K562 (cell line): ENCODE measurements around the gene TRAF3. TPM values are rescaled to one million over a fixed set of nuclear protein-coding genes. Genes with fewer than 3 reads are reported as not detected.

Experiments used
- ATAC-seq: fragments of 200-7000 bp; cut with Tn5 transposase; 3 replicates; pipeline ENCODE4 v1.9.1; 2020; ENCODE audit warnings: moderate library complexity
- BruUV-seq: library from RNA; stranded (reverse); fragments of 400-500 nt; replicated peaks from 2 replicates; lab custom pipeline; 2021; lab: Mats Ljungman, UMichigan
- CTCF ChIA-PET: fragments of 300-600 bp; formaldehyde crosslinking; extraction: SDS; loops from one replicate; lab custom pipeline; 2021; ENCODE audit warnings: low intra/inter-chr PET ratio; lab: Yijun Ruan, JAX
- POLR2A ChIA-PET: fragments of 300-600, 350-650 bp; sonication (Branson Sonifier 250); formaldehyde crosslinking; extraction: SDS; loops from one replicate; lab custom pipeline; 2021; ENCODE audit warnings: antibody characterized with exemption, inconsistent platforms; lab: Yijun Ruan, JAX
- DNase-seq, 4 experiments: peaks; one replicate each; pipeline versions ENCODE4 v3.0.0 to v3.0.0-alpha.2; 2011 to 2018; ENCODE audit warnings: low spot score in 3 of 4, mixed read lengths in 3 of 4; ENCODE audit errors: extremely low read depth in 1 of 4
- FAIRE-seq: peaks from 2 replicates; lab custom pipeline; 2011; peaks lifted over from hg19 to GRCh38; lab: Jason Lieb, UNC
- H2AFZ ChIP-seq: 2 replicates; pipeline ENCODE4 v1.6.0; 2011; ENCODE audit warnings: low read depth, low read length, control low read depth, inconsistent platforms
- H3K27ac ChIP-seq: fragments of 200-600 bp; 3 replicates; pipeline ENCODE4 v1.8.0; 2011; ENCODE audit warnings: low read depth, mild to moderate bottlenecking, control low read depth, inconsistent platforms, low read length, moderate library complexity, mixed read lengths; ENCODE audit errors: extremely low read depth
- H3K27me3 ChIP-seq, 2 experiments: fragments of 300-600 bp in 1 of 2; 2 replicates in 1 of 2; 3 replicates in 1 of 2; pipeline versions ENCODE4 v1.6.0 to v1.8.0; 2011; ENCODE audit warnings: inconsistent platforms in 2 of 2, low read length in 2 of 2, mild to moderate bottlenecking in 1 of 2, mixed read lengths in 1 of 2, moderate library complexity in 1 of 2; ENCODE audit not compliant: control insufficient read depth in 2 of 2, insufficient read depth in 2 of 2
- H3K36me3 ChIP-seq: fragments of 300-600 bp; 3 replicates; pipeline ENCODE4 v1.8.0; 2011; ENCODE audit warnings: mild to moderate bottlenecking, low read length, inconsistent platforms; ENCODE audit not compliant: control insufficient read depth, insufficient read depth
- H3K4me1 ChIP-seq, 2 experiments: fragments of 200-600 bp in 1 of 2; replicated peaks in 1 of 2; 2 replicates in 1 of 2; 3 replicates in 1 of 2; pipeline versions ENCODE4 v1.5.1 to v1.8.0; 2011; ENCODE audit warnings: inconsistent platforms in 2 of 2, low read length in 2 of 2, mild to moderate bottlenecking in 1 of 2, mixed read lengths in 1 of 2, moderate library complexity in 1 of 2; ENCODE audit not compliant: control insufficient read depth in 2 of 2, insufficient read depth in 2 of 2
- H3K4me2 ChIP-seq: 2 replicates; pipeline ENCODE4 v1.6.1; 2011; ENCODE audit warnings: low read length, control low read depth, inconsistent platforms, mixed read lengths; ENCODE audit not compliant: insufficient read depth
- H3K4me3 ChIP-seq: fragments of 200-600 bp; sonication (generic), shearing (Covaris generic); 2 replicates; pipeline ENCODE4 v1.5.1; 2016; ENCODE audit warnings: control low read depth, inconsistent platforms
- H3K79me2 ChIP-seq: fragments of 200-600 bp; 3 replicates; pipeline ENCODE4 v1.8.0; 2011; ENCODE audit warnings: low read length, inconsistent platforms; ENCODE audit not compliant: control insufficient read depth, insufficient read depth
- H3K9ac ChIP-seq, 2 experiments: 2 replicates each; pipeline versions ENCODE4 v1.6.0 to v1.6.1; 2011; ENCODE audit warnings: low read depth in 2 of 2, low read length in 2 of 2, control low read depth in 1 of 2, inconsistent platforms in 1 of 2, mild to moderate bottlenecking in 1 of 2, mixed read lengths in 1 of 2; ENCODE audit not compliant: insufficient read depth in 1 of 2
- H3K9me1 ChIP-seq: one replicate; pipeline ENCODE4 v1.6.0; 2011; ENCODE audit warnings: inconsistent platforms, mild to moderate bottlenecking, low read length, moderate library complexity; ENCODE audit not compliant: control insufficient read depth, insufficient read depth
- H3K9me3 ChIP-seq: replicated peaks from 2 replicates; pipeline ENCODE4 v1.5.1; 2011; ENCODE audit warnings: low read depth, low read length, inconsistent platforms; ENCODE audit not compliant: control insufficient read depth, insufficient read depth
- H4K20me1 ChIP-seq: replicated peaks from 2 replicates; pipeline ENCODE4 v1.6.1; 2011; ENCODE audit warnings: low read length, inconsistent platforms, mixed read lengths; ENCODE audit not compliant: control insufficient read depth, insufficient read depth
- CHD1 ChIP-seq: fragments of 200-600 bp; sonication (generic); IDR thresholded peaks from one replicate; pipeline ENCODE4 v1.6.1; 2012; ENCODE audit warnings: mild to moderate bottlenecking, moderate library complexity, low read length, inconsistent platforms
- KAT2B ChIP-seq: IDR thresholded peaks from one replicate; pipeline ENCODE4 v1.6.1; 2012; ENCODE audit warnings: low read depth, mild to moderate bottlenecking, control low read depth, inconsistent platforms, low read length, moderate library complexity
- WGBS: fragments of 100-300 bp; shearing (Covaris generic); methylation state at CpG from one replicate; pipeline ENCODE4 v1.1.6; 2016; ENCODE audit warnings: low coverage, mixed read lengths; ENCODE audit not compliant: insufficient coverage; ENCODE audit errors: missing lambda C conversion rate; 5-methylcytosine and 5-hydroxymethylcytosine counted together
- in situ Hi-C: fragments of 300-500 bp; cut with MboI; formaldehyde crosslinking; loops from 4 replicates; pipeline ENCODE4 v1.15.0; 2018; ENCODE audit warnings: inconsistent platforms, mixed read lengths
- intact Hi-C: fragments of 100-400 bp; cut with micrococcal nuclease; formaldehyde crosslinking; loops from 2 replicates; pipeline ENCODE4 v1.14.2; 2022
- polyA plus RNA-seq, 8 experiments: library from polyadenylated mRNA; depleted of rRNA in 4 of 8; stranded (reverse) in 5 of 8; unstranded in 3 of 8; fragments of >200 nt; fragmentation: Nextera tagmentation in 2 of 8; fragmentation: Illumina TruSeq in 1 of 8; extraction: Ambion mirVana in 2 of 8; extraction: Trizol in 1 of 8; gene quantifications; 2 replicates each; pipeline versions ENCODE4 v1.2.1 to v1.2.3, GENCODE V29; 2011 to 2014; ENCODE audit warnings: inconsistent platforms in 1 of 8, missing spikeins in 1 of 8
- total RNA-seq, 7 experiments: library from RNA; depleted of rRNA in 6 of 7; stranded (reverse); fragments of >200 nt in 6 of 7; fragmentation: Illumina TruSeq in 2 of 7; extraction: Trizol in 2 of 7; gene quantifications; 2 replicates each; pipeline versions ENCODE4 v1.2.1 to v1.2.3, GENCODE V29; 2011 to 2021; ENCODE audit warnings: low replicate concordance in 1 of 7
- TF ChIP-seq, protein P1 (sequence below): fragments of 250-450 bp; sonication (Bioruptor Pico); IDR thresholded peaks from 2 replicates; pipeline ENCODE4 v1.5.0; 2020; ENCODE audit warnings: mild to moderate bottlenecking, borderline replicate concordance

The TRAF3 gene
- total and polyA plus RNA-seq, 9 of the 15 experiments (the other 6 are each of a cell fraction or from before 2014, with no cell fraction given), result 0.52 to 21.3 (median 9.9) TPM

GRCh38 chr14:102933618-102934231, 156.5 kb downstream of the TRAF3 start:
- FAIRE-seq, result no peak
- Histone ChIP-seq H3K4me3 (no peak overlapping the region), H3K4me1 (peaks cover 0 to 12% of the 10 kb centered on the region in 2 experiments; a peak in 2 of 5 replicates), H3K9me1 (no peaks in the 10 kb centered on the region), H4K20me1 (no peaks in the 10 kb centered on the region), H3K9me3 (no peaks in the 10 kb centered on the region), H3K36me3 (peaks cover 6% of the 10 kb centered on the region; the same call in 1 of the 3 replicates), H3K9ac (no peak overlapping the region), H3K27me3 (no peaks in the 10 kb centered on the region), H3K79me2 (no peaks in the 10 kb centered on the region), H2AFZ (no peak overlapping the region), H3K4me2 (no peak overlapping the region), H3K27ac (no peak overlapping the region)
- no peak for TF ChIP-seq CHD1
- TF ChIP-seq, protein P1, sequence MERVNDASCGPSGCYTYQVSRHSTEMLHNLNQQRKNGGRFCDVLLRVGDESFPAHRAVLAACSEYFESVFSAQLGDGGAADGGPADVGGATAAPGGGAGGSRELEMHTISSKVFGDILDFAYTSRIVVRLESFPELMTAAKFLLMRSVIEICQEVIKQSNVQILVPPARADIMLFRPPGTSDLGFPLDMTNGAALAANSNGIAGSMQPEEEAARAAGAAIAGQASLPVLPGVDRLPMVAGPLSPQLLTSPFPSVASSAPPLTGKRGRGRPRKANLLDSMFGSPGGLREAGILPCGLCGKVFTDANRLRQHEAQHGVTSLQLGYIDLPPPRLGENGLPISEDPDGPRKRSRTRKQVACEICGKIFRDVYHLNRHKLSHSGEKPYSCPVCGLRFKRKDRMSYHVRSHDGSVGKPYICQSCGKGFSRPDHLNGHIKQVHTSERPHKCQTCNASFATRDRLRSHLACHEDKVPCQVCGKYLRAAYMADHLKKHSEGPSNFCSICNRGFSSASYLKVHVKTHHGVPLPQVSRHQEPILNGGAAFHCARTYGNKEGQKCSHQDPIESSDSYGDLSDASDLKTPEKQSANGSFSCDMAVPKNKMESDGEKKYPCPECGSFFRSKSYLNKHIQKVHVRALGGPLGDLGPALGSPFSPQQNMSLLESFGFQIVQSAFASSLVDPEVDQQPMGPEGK (CRISPR knock-in tag), result no peak
- no peak for TF ChIP-seq KAT2B
- in situ Hi-C loops, result no loop called here
- ChIA-PET POLR2A (no interaction called here), CTCF (no interaction called here)
- no peak for ATAC-seq
- intact Hi-C loops, result no loop called here
- WGBS, result 86% methylated on average over 11 of the region's 20 CpGs
- DNase-seq, result no peak
- BruUV-seq, result no TSS peak
